Aorta (tissue), 5 donors: ENCODE data around the gene EHMT2. TPM values are rescaled to one million over a fixed set of nuclear protein-coding genes. Genes with fewer than 3 reads are reported as not detected.
"Not testable (repeated sequence)": the region's sequence is repeated elsewhere in the genome, so short reads cannot be mapped to it uniquely, and the experiment has no call there.

Experiments used
- ATAC-seq: fragments of 200-7000 bp; cut with Tn5 transposase; one replicate; pipeline ENCODE4 v1.9.1; 2022; ENCODE audit warnings: moderate library complexity; ENCODE audit not compliant: low FRiP score
- DNase-seq, 2 donors: peaks; one replicate each; pipeline ENCODE4 v3.0.0-alpha.2; 2020
- H3K27ac ChIP-seq, 2 donors: one replicate each; pipeline ENCODE4 v1.5.1; 2013; ENCODE audit warnings: low read length in 2 of 2, mild to moderate bottlenecking in 2 of 2, moderate library complexity in 2 of 2, control low read depth in 1 of 2, inconsistent platforms in 1 of 2, low read depth in 1 of 2
- H3K27me3 ChIP-seq, 2 donors: one replicate each; pipeline ENCODE4 v1.6.1; 2013; ENCODE audit warnings: control low read depth in 1 of 2, low read length in 1 of 2, mild to moderate bottlenecking in 1 of 2, moderate library complexity in 1 of 2; ENCODE audit not compliant: insufficient read depth in 2 of 2, control insufficient read depth in 1 of 2
- H3K36me3 ChIP-seq, 2 donors: one replicate each; pipeline ENCODE4 v1.6.1; 2013; ENCODE audit warnings: control low read depth in 1 of 2, low read length in 1 of 2, mild to moderate bottlenecking in 1 of 2; ENCODE audit not compliant: insufficient read depth in 2 of 2, control insufficient read depth in 1 of 2
- H3K4me1 ChIP-seq, 2 donors: one replicate each; pipeline ENCODE4 v1.6.1; 2013; ENCODE audit warnings: low read length in 2 of 2, control low read depth in 1 of 2, mild to moderate bottlenecking in 1 of 2, moderate library complexity in 1 of 2; ENCODE audit not compliant: insufficient read depth in 2 of 2, control insufficient read depth in 1 of 2
- H3K4me3 ChIP-seq, 2 donors: one replicate each; pipeline ENCODE4 v1.5.1; 2013; ENCODE audit warnings: low read length in 2 of 2, control low read depth in 1 of 2, mild to moderate bottlenecking in 1 of 2
- H3K9me3 ChIP-seq: one replicate; pipeline ENCODE4 v1.6.1; 2013; ENCODE audit warnings: mild to moderate bottlenecking, low read length; ENCODE audit not compliant: control insufficient read depth
- WGBS, 2 donors: extraction: QIAGEN DNeasy Blood & Tissue Kit; methylation state at CpG; one replicate each; pipeline ENCODE4 v1.1.7; 2013; 5-methylcytosine and 5-hydroxymethylcytosine counted together
- intact Hi-C, 2 donors: fragments of 100-400 bp; cut with DNase I; formaldehyde crosslinking; loops; one replicate each; pipeline versions ENCODE4 v1.14.2 to v1.15.0; 2022
- polyA plus RNA-seq, 2 donors: library from polyadenylated mRNA; stranded (reverse); fragments of 200-250 nt; gene quantifications; one replicate each; pipeline ENCODE4 v1.2.3, GENCODE V29; 2013
- total RNA-seq, 2 donors: library from RNA; stranded (reverse); fragmentation: NEBNext Ultra II Directional; extraction: Animal tissue kit (Norgen Biotek cat#: 25700); gene quantifications; one replicate each; pipeline ENCODE4 v1.2.1, GENCODE V29; 2021
- donor health status: healthy with polysubstance abuse.
- donor health status: Bipolar disorder and iron deficiency.
- donor health status: DM: no; HTN: no; CAD: no.
- donor health status: DM: no; HTN: no; CAD: no.
- donor health status: DM: yes; HTN: yes; CAD: no.

EHMT2 gene
- total and polyA plus RNA-seq, 4 donors = 16.7 to 56.8 (median 32.0) TPM

- Histone ChIP-seq H3K27ac (no peak overlapping the region), H3K36me3 (peaks cover 0 to 6% of the 10 kb centered on the region in 2 donors), H3K4me3 (no peak overlapping the region), H3K9me3 (no peaks in the 10 kb centered on the region), H3K27me3 (no peaks in the 10 kb centered on the region), H3K4me1 (no peaks in the 10 kb centered on the region)
- DNase-seq = peak in 1 of 2 donors; percentile 8
- 83 to 84% methylated on average over 7 of the region's 7 CpGs for WGBS, 2 donors
- no peak for ATAC-seq
- intact Hi-C loops = no loop called here
Measured at GRCh38 chr6:31876357-31876756, 21.1 kb downstream of the EHMT2 start.

- no peak overlapping the region for H3K4me3 ChIP-seq
- intact Hi-C loops = no loop called here
- H3K9me3 ChIP-seq = no peaks in the 10 kb centered on the region
- H3K27ac ChIP-seq = no peak overlapping the region
- peaks cover 0 to 3% of the 10 kb centered on the region in 2 donors for H3K36me3 ChIP-seq
- 63 to 67% methylated on average over 5 of the region's 5 CpGs for WGBS, 2 donors
- no peaks in the 10 kb centered on the region for H3K27me3 ChIP-seq
- no peak for ATAC-seq
- DNase-seq = no peak
- H3K4me1 ChIP-seq = no peaks in the 10 kb centered on the region
Measured at GRCh38 chr6:31875877-31876276, 21.6 kb downstream of the EHMT2 start.

GRCh38 chr6:31874836-31875572 lies 22.5 kb downstream of the EHMT2 start:
- intact Hi-C loops = no loop called here
- H3K9me3 ChIP-seq = no peaks in the 10 kb centered on the region
- DNase-seq = no peak
- no peak overlapping the region for H3K27ac ChIP-seq
- WGBS, 2 donors = 77 to 88% methylated on average over 5 of the region's 5 CpGs
- no peaks in the 10 kb centered on the region for H3K27me3 ChIP-seq
- H3K4me3 ChIP-seq = no peak overlapping the region
- H3K36me3 ChIP-seq = peaks cover 0 to 1% of the 10 kb centered on the region in 2 donors
- no peak for ATAC-seq
- no peaks in the 10 kb centered on the region for H3K4me1 ChIP-seq

GRCh38 chr6:31874084-31874670 lies 23.3 kb downstream of the EHMT2 start:
- 51 to 68% methylated on average over 4 of the region's 4 CpGs for WGBS, 2 donors
- Histone ChIP-seq H3K4me3 (no peak overlapping the region), H3K27ac (no peak overlapping the region), H3K4me1 (no peaks in the 10 kb centered on the region), H3K36me3 (no peaks in the 10 kb centered on the region), H3K27me3 (no peaks in the 10 kb centered on the region), H3K9me3 (no peaks in the 10 kb centered on the region)
- intact Hi-C loops = no loop called here
- ATAC-seq (no peak), DNase-seq (no peak)

GRCh38 chr6:31871046-31871659 lies 26.3 kb downstream of the EHMT2 start:
- ATAC-seq = no peak
- no peak overlapping the region for H3K27ac ChIP-seq

GRCh38 chr6:31870385-31870921 lies 27.0 kb downstream of the EHMT2 start:
- intact Hi-C loops = no loop called here
- H3K27ac ChIP-seq = no peak overlapping the region
- H3K27me3 ChIP-seq = no peaks in the 10 kb centered on the region
- H3K4me3 ChIP-seq = no peak overlapping the region
- WGBS, 2 donors = 64 to 68% methylated on average over 16 of the region's 16 CpGs
- DNase-seq = no peak
- no peaks in the 10 kb centered on the region for H3K4me1 ChIP-seq
- ATAC-seq = no peak
- H3K9me3 ChIP-seq = no peaks in the 10 kb centered on the region
- no peaks in the 10 kb centered on the region for H3K36me3 ChIP-seq

More at GRCh38 chr6:31871046-31871659, 26.3 kb downstream of the EHMT2 start:
- intact Hi-C loops = no loop called here
- Histone ChIP-seq H3K4me1 (no peaks in the 10 kb centered on the region), H3K36me3 (no peaks in the 10 kb centered on the region), H3K4me3 (no peak overlapping the region), H3K27me3 (no peaks in the 10 kb centered on the region), H3K9me3 (no peaks in the 10 kb centered on the region)
- DNase-seq = no peak
- 47 to 62% methylated on average over 9 of the region's 9 CpGs for WGBS, 2 donors

GRCh38 chr6:31869343-31869742 lies 28.2 kb downstream of the EHMT2 start:
- no peaks in the 10 kb centered on the region for H3K9me3 ChIP-seq
- ATAC-seq (no peak), DNase-seq (no peak)
- no peaks in the 10 kb centered on the region for H3K27me3 ChIP-seq
- no peaks in the 10 kb centered on the region for H3K4me1 ChIP-seq
- H3K4me3 ChIP-seq = no peak overlapping the region
- intact Hi-C loops = loop anchor here in 1 of 2 donors (10.0 kb wide), 1 partner anchor 185 kb away; the partner anchor contains the start of gene LY6G5C
- H3K27ac ChIP-seq = no peak overlapping the region
- H3K36me3 ChIP-seq = no peaks in the 10 kb centered on the region
- WGBS, 2 donors = 80 to 83% methylated on average over 8 of the region's 8 CpGs

GRCh38 chr6:31868658-31868971 lies 28.9 kb downstream of the EHMT2 start:
- not testable (repeated sequence) for H3K4me1 ChIP-seq, ATAC-seq, H3K4me3 ChIP-seq, H3K36me3 ChIP-seq, H3K27me3 ChIP-seq, H3K9me3 ChIP-seq, H3K27ac ChIP-seq, DNase-seq
- 73 to 83% methylated on average over 1 of the region's 1 CpG for WGBS, 2 donors
- intact Hi-C loops = loop anchor here in 1 of 2 donors (10.0 kb wide), 1 partner anchor 184 kb away; the partner anchor contains the start of gene LY6G5C
